ENCODE results near the gene PDE12.

The PDE12 gene

DNA sequence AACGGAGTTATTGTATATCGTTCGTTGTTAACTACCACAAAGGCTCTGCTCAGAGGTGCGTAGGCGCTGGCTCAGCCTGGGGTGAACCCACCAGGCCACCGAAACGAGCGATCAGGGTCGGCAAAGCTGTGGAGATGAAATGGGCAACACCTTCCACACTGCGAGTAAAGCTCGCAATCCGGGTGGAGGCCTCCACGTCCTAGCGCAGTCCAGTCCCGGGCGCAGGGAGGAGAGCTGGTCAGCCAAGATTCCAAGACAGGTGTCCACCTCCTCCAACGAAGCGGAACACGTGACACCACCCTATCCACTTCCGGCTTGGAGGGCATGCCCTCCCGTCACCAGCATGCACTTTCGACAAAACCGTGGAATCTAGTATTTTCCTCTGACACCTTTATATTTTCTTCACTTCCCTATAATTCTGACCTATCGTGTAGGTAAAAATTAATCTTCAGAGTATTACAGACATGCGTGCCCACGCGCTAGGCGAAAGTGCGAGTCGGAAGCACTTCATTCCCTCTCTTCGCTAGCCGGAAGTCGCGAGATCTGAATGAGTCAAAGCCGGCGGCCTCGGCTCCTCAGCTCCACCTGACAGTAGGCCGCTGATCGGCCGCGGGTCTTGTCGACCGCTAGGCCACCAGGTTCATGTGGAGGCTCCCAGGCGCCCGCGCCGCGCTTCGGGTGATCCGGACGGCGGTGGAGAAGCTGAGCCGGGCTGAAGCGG lies at the start of gene PDE12:
Gene PDE12 (plus strand): TSS at position 537 of the 721 bp plus-strand sequence. CDS start 106 bp downstream, at position 643.
- peaks cover 33% of the 10 kb centered on the region for H3K36me3 Mint-ChIP-seq (ENCODE audit: low read depth)
- no peaks in the 10 kb centered on the region for H3K27me3 Mint-ChIP-seq (ENCODE audit: low read depth)
- H3K9me3 Mint-ChIP-seq = no peaks in the 10 kb centered on the region
- H3K27ac Mint-ChIP-seq = peak within 1 kb of the TSS; percentile 99
- peaks cover 33% of the 10 kb centered on the region for H3K4me1 Mint-ChIP-seq (ENCODE audit: low read depth)
- peak; percentile 83 for DNase-seq (ENCODE audit: low spot score)
- peak within 1 kb of the TSS; percentile 86 for H3K4me3 Mint-ChIP-seq

DNA sequence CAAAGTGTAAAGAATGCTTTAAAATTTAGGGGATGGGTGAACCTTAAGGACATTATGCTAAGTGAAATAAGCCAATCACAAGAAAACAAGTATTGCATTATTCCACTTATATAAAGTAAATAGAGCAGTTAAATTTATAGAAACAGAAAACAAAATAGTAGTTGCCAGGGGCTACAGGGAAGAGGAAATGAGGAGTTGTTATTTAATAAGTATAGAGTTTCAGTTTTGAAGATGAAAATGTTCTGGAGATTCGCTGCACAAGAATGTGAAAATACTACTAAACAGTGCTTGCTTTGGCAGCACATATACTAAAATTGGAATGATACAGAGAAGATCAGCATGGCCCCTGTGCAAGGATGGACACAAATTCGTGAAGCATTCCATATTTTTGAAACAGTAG lies 43.9 kb upstream of the PDE12 start:
- H3K27ac Mint-ChIP-seq = no peak overlapping the region
- peaks cover 18% of the 10 kb centered on the region for H3K27me3 Mint-ChIP-seq (ENCODE audit: low read depth)
- DNase-seq (ENCODE audit: low spot score) = no peak

GRCh38 chr3:57518276-57518915 lies 37.7 kb upstream of the PDE12 start:
- no peak for DNase-seq (ENCODE audit: low spot score)
- no peaks in the 10 kb centered on the region for H3K36me3 Mint-ChIP-seq (ENCODE audit: low read depth)
- no peak overlapping the region for H3K27ac Mint-ChIP-seq
- no peaks in the 10 kb centered on the region for H3K9me3 Mint-ChIP-seq
- H3K4me1 Mint-ChIP-seq (ENCODE audit: low read depth) = peaks cover 4% of the 10 kb centered on the region
- no peak overlapping the region for H3K4me3 Mint-ChIP-seq
- peaks cover 11% of the 10 kb centered on the region for H3K27me3 Mint-ChIP-seq (ENCODE audit: low read depth)

More for the DNA sequence above, 43.9 kb upstream of the PDE12 start:
- no peaks in the 10 kb centered on the region for H3K36me3 Mint-ChIP-seq (ENCODE audit: low read depth)
- H3K9me3 Mint-ChIP-seq = no peaks in the 10 kb centered on the region
- no peak overlapping the region for H3K4me3 Mint-ChIP-seq
- H3K4me1 Mint-ChIP-seq (ENCODE audit: low read depth) = no peaks in the 10 kb centered on the region

GRCh38 chr3:57530071-57530608 lies 25.9 kb upstream of the PDE12 start:
- H3K9me3 Mint-ChIP-seq = no peaks in the 10 kb centered on the region
- H3K4me3 Mint-ChIP-seq = no peak overlapping the region
- no peak for DNase-seq (ENCODE audit: low spot score)
- H3K36me3 Mint-ChIP-seq (ENCODE audit: low read depth) = no peaks in the 10 kb centered on the region
- H3K27ac Mint-ChIP-seq = no peak overlapping the region
- H3K27me3 Mint-ChIP-seq (ENCODE audit: low read depth) = peaks cover 7% of the 10 kb centered on the region
- H3K4me1 Mint-ChIP-seq (ENCODE audit: low read depth) = no peaks in the 10 kb centered on the region

DNA sequence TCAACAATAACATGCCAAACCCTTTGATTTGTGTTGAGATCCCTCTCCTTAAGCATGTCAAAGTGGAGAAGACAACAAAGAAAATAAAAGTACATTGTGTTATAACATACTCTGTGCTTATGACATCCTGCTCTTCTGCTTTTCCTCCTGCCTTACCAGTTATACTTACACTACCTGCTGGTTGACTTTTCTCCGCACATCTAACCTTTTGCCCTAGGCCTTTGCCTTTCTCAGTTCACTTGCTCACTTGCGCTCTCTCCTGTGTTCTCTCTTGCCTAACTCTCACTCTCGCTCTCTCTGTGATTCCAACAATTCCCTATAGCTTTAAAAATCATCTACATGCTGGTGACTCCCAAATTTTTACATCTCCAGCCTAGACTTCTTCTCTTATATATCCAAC lies 17.6 kb upstream of the PDE12 start:
- DNase-seq (ENCODE audit: low spot score) = no peak
- Mint-ChIP-seq H3K27ac (no peak overlapping the region), H3K4me1 (ENCODE audit: low read depth) (no peaks in the 10 kb centered on the region), H3K27me3 (ENCODE audit: low read depth) (peaks cover 3% of the 10 kb centered on the region), H3K9me3 (no peaks in the 10 kb centered on the region), H3K36me3 (ENCODE audit: low read depth) (no peaks in the 10 kb centered on the region), H3K4me3 (no peak overlapping the region)

DNA sequence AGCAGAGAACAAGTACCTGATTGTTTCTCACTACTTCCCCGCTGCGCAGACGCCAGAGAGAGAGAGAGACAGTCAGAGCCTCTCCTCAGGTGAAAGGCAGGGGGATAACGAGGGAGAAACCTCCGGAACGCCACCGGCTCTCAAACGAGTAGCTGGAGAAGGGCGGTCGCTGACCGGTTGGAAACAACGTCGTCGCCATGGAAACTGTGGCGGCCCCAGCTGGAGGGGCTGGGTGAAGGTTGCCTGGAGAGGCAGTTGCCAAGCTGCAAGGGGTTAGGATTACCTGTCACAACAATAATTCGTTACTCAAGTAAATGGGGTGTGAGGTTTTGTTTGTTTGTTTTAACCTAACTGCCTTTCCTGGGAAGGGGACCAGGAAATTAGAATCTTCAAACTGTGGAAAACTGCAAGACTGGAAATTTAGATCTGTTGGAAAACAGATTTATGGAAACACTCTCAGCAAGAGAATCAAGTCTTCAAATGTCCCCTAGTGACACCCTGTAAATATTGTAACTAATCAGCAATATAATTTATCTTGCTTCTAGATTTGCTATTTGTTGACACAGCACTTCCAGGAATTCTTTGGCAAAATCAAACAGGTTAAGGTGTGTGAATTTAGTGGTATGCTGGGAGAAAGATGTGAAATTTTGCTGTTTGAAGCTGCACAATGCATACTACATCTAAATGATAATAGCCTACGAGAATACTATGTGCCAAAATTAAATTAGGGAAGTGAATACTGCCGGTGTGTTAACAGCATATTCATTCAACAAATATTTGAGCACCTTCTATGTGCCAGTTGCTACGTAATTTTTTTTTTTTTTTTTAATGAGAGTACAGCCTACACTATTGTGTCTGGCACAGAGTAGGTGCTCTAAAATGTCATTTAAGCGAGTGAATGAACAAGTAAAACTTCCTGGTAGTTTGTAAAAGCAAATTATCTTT lies 11.6 kb upstream of the PDE12 start, which contains the start of gene DNAH12:
Gene DNAH12 (minus strand): TSS at position 164 of the 945 bp plus-strand sequence. CDS start 1,474 bp downstream, outside the sequence.
- H3K9me3 Mint-ChIP-seq = no peaks in the 10 kb centered on the region
- H3K4me3 Mint-ChIP-seq = no peak within 1 kb of the TSS
- no peaks in the 10 kb centered on the region for H3K36me3 Mint-ChIP-seq (ENCODE audit: low read depth)
- no peak for DNase-seq (ENCODE audit: low spot score)
- H3K27me3 Mint-ChIP-seq (ENCODE audit: low read depth) = peaks cover 8% of the 10 kb centered on the region
- peaks cover 6% of the 10 kb centered on the region for H3K4me1 Mint-ChIP-seq (ENCODE audit: low read depth)
- H3K27ac Mint-ChIP-seq = no peak within 1 kb of the TSS

DNA sequence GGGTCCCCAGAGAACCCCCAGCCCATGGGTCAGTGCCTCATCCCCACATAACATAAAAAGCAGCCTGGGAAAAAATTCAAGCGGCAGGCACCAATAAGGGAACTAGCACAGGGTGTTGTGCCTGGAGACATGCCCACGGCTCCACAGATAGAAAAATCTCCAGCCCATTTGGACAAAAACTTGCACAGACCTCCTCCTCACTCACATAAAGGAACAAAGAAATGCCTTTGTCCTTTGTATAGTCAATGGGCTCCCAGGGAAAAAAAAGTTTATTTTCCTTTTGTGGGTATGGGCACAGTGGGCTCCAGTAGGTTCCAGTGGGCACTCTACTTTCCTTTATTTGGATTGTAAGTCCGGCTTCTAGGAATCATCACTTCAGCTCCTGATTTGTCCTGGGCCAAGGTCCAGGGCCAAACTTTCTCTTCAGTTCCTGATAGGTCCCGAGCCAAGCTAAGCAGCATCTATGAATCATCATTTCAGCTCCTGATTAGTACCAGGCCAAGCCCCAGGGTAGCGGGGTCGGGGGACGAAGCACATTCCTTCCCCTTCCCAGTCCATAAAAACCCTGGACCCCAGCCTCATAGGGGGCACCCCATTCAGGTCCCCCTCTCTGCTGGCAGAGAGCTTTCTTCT lies 10.3 kb upstream of the PDE12 start:
- no peak for DNase-seq (ENCODE audit: low spot score)
- Mint-ChIP-seq H3K9me3 (no peaks in the 10 kb centered on the region), H3K36me3 (ENCODE audit: low read depth) (no peaks in the 10 kb centered on the region), H3K27me3 (ENCODE audit: low read depth) (peaks cover 8% of the 10 kb centered on the region), H3K4me3 (no peak overlapping the region), H3K27ac (no peak overlapping the region), H3K4me1 (ENCODE audit: low read depth) (peaks cover 6% of the 10 kb centered on the region)

DNA sequence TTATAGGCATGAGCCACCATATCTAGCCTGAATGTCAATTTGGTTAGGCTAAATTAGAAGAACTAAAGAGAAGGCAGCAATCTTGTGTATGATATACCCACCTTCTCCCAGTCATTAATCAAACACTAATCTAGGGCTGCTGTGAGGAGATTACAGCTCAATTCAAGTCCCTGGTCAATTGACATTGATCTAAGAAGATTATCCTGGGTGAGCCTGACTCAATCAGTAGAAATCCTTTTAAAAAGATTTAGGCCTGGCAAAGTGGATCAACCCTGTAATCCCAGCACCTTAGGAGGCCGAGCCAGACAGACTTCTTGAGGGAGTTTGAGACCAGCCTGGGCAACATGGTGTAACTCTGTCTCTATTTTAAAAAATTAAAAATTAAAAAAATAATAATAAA lies 9.5 kb upstream of the PDE12 start:
- no peaks in the 10 kb centered on the region for H3K36me3 Mint-ChIP-seq (ENCODE audit: low read depth)
- no peak overlapping the region for H3K4me3 Mint-ChIP-seq
- peaks cover 8% of the 10 kb centered on the region for H3K27me3 Mint-ChIP-seq (ENCODE audit: low read depth)
- no peaks in the 10 kb centered on the region for H3K9me3 Mint-ChIP-seq
- no peak overlapping the region for H3K27ac Mint-ChIP-seq
- peaks cover 6% of the 10 kb centered on the region for H3K4me1 Mint-ChIP-seq (ENCODE audit: low read depth)
- no peak for DNase-seq (ENCODE audit: low spot score)

DNA sequence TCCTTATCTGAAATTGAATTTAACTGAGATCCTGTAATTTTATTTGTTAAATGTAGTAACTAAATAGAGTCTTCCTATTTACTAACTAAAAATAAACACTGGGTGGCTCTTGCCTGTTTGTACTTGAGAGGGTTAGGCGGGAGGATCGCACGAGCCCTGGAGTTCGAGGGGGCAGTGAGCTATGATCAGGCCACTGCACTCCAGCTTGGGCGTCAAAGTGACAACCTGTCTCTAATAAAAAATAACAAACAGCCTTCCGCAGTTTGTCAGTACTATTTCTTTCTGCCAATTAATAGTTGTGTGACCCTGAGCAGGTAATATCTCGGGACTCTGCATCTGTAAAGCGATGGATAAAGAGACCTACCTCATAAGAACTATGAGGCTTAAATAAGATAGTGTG lies 768 bp upstream of the PDE12 start:
- Mint-ChIP-seq H3K27ac (peak overlapping the region; percentile 99), H3K9me3 (no peaks in the 10 kb centered on the region), H3K27me3 (ENCODE audit: low read depth) (no peaks in the 10 kb centered on the region), H3K4me3 (peak overlapping the region; percentile 86), H3K36me3 (ENCODE audit: low read depth) (peaks cover 29% of the 10 kb centered on the region), H3K4me1 (ENCODE audit: low read depth) (peaks cover 28% of the 10 kb centered on the region)
- no peak for DNase-seq (ENCODE audit: low spot score)

- H3K4me1 Mint-ChIP-seq (ENCODE audit: low read depth) = peaks cover 35% of the 10 kb centered on the region
- peak; percentile 29 for DNase-seq (ENCODE audit: low spot score)
- H3K9me3 Mint-ChIP-seq = no peaks in the 10 kb centered on the region
- peaks cover 35% of the 10 kb centered on the region for H3K36me3 Mint-ChIP-seq (ENCODE audit: low read depth)
- peak overlapping the region; percentile 99 for H3K27ac Mint-ChIP-seq
- H3K4me3 Mint-ChIP-seq = peak overlapping the region; percentile 86
- H3K27me3 Mint-ChIP-seq (ENCODE audit: low read depth) = no peaks in the 10 kb centered on the region
Observed at GRCh38 chr3:57556459-57557084, 498 bp downstream of the PDE12 start.

DNA sequence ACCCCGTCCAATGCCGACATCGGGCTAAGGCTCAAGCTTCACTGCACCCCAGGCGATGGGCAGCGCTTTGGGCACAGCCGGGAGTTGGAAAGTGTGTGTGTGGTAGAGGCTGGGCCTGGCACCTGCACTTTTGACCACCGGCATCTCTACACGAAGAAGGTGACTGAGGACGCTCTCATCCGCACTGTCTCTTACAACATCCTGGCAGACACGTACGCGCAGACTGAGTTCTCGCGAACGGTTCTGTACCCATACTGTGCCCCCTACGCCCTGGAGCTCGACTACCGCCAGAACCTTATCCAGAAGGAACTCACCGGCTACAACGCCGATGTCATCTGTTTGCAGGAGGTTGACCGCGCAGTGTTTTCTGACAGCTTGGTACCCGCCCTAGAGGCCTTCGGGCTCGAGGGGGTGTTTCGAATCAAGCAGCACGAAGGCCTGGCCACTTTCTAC lies 1.0 kb downstream of the PDE12 start:
- peak; percentile 40 for DNase-seq (ENCODE audit: low spot score)
- H3K4me1 Mint-ChIP-seq (ENCODE audit: low read depth) = peaks cover 36% of the 10 kb centered on the region
- H3K9me3 Mint-ChIP-seq = no peaks in the 10 kb centered on the region
- H3K4me3 Mint-ChIP-seq = peak overlapping the region; percentile 86
- H3K36me3 Mint-ChIP-seq (ENCODE audit: low read depth) = peaks cover 35% of the 10 kb centered on the region
- H3K27me3 Mint-ChIP-seq (ENCODE audit: low read depth) = no peaks in the 10 kb centered on the region
- H3K27ac Mint-ChIP-seq = peak overlapping the region; percentile 99

DNA sequence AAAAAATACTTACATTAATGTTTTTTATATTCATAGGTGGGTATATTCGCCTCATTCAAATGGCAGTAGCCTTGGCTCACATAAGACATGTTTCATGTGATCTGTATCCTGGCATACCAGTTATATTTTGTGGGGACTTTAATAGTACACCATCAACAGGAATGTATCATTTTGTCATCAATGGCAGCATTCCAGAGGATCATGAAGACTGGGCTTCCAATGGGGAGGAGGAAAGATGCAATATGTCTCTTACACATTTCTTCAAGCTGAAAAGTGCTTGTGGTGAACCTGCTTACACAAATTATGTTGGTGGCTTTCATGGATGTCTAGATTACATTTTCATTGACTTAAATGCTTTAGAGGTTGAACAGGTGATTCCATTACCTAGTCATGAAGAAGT lies 3.5 kb downstream of the PDE12 start:
- Mint-ChIP-seq H3K27me3 (ENCODE audit: low read depth) (no peaks in the 10 kb centered on the region), H3K36me3 (ENCODE audit: low read depth) (peaks cover 43% of the 10 kb centered on the region), H3K27ac (no peak overlapping the region), H3K4me3 (peak overlapping the region; percentile 63), H3K4me1 (ENCODE audit: low read depth) (peaks cover 38% of the 10 kb centered on the region), H3K9me3 (no peaks in the 10 kb centered on the region)
- DNase-seq (ENCODE audit: low spot score) = no peak

Measured in T-helper 2 cell treated with Interferon-gamma antibody and Interleukin-4, amounts not matched to agents 5 μg/mL and 100 μg/mL, for 36 hours (primary cell).